GM15510 (cell line): ENCODE data around the gene CLDN7.
A peak's percentile ranks its signal among the peaks of the same experiment; 100 is the strongest.

Experiments
- POLR2A ChIP-seq: IDR thresholded peaks from 3 replicates; pipeline ENCODE4 v1.6.1; 2011; ENCODE audit warnings: borderline replicate concordance; ENCODE audit not compliant: insufficient read length; ENCODE audit errors: extremely low read depth

Gene CLDN7

DNA sequence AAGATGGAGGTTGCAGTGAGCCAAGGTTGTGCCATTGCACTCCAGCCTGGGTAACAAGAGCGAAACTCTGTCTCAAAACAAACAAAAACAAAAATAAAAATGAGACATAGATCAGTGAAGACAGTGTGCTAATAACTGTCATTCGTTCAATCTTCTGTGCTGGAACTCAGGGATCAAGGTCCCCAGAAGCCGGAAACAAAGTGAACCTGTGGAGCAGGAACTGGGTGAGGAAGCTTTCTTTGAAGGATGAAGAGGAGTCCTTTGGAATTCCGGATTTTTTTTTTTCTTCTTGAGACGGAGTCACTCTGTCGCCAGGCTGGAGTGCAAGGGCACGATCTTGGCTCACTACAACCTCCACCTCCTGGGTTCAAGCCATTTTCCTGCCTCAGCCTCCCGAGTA, 17.2 kb upstream of the CLDN7 start:
- TF ChIP-seq POLR2A, result no peak

- TF ChIP-seq POLR2A, result no peak
These were observed 4.5 kb upstream of the CLDN7 start for GRCh38 chr17:7266784-7267183.

DNA sequence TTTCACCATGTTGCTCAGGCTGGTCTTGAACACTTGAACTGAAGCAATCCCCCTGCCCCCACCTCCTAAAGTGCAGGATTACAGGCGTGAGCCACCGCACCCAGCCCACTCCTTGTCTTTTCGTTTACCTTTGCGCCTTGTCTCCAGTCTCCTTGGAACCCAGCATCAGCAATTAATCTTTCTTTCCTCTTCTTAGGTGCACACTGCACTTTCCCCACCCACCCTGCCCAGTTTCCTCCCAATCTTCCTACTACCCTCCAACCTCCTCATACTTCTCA, 1.5 kb upstream of the CLDN7 start:
- TF ChIP-seq POLR2A, result no peak

GRCh38 chr17:7262935-7263800, 890 bp upstream of the CLDN7 start:
- no peak for TF ChIP-seq POLR2A

- no peak for TF ChIP-seq POLR2A
These were observed 693 bp downstream of the CLDN7 start for GRCh38 chr17:7261379-7262191.

GRCh38 chr17:7260651-7261378, 1.5 kb downstream of the CLDN7 start:
- no peak for TF ChIP-seq POLR2A

DNA sequence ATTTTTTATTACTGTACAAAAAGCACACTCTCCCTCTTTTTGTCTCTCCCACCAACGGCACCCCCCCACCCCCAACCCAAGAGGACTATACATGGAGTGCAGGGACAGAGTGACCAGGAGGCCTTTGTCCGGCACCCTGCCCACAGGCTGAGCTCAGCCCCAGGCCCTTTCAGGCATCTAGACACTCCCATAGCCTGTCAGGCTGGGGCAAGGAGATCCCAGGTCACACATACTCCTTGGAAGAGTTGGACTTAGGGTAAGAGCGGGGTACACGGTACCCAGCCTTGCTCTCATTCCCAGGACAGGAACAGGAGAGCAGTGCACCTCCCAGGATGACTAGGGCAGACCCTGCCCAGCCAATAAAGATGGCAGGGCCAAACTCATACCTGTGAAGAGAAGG, 2.1 kb downstream of the CLDN7 start:
- TF ChIP-seq POLR2A, result no peak

DNA sequence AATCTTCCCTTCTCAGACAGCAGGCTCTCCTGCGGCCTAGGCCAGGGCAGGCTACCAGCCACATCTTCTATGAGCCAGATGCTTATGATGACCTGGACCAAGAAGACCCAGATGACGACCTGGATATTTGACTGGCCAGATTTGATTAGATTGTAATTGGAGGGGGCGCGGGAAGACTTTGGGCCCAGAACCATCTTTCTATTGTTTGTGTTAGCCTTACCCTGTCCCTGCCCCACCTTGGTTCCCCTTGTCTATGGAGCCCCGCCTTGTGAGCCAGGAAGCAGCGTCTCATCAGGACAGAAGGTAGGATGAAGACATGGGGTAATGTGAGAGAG, 2.8 kb downstream of the CLDN7 start:
- no peak for TF ChIP-seq POLR2A

- no peak for TF ChIP-seq POLR2A
These were observed 3.3 kb downstream of the CLDN7 start for GRCh38 chr17:7258731-7259554.

DNA sequence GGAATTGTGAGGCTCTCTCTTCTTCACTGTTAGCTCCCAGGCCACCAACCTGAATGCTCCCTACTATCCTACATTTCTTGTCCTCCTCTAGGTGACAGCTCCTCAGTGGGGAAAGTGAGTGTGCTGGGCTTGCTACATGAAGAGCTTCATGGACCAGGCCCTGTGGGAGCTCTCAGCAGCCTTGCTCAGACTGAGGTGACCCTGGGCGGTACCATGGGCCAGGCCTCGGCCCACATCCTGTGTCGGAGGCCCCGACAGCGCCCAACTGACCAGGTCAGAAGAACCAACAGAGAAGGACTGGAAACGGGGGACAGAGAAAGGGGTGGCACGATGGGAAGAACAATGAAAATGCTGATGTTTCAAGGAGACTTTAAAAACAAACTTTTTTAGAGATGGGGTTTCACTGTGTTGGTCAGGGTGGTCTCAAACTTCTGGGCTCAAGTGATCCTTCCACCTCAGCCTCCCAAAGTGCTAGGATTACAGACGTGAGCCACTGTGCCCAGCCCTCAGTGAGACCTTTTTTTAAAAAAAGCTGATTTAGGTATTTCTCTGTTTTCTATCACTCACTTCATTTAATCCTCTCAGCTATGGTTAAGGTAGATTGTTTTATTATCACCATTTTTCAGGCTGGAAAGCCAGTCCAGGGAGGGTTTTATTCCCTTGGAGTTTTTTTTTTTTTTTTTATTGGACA, 5.4 kb downstream of the CLDN7 start:
- no peak for TF ChIP-seq POLR2A

DNA sequence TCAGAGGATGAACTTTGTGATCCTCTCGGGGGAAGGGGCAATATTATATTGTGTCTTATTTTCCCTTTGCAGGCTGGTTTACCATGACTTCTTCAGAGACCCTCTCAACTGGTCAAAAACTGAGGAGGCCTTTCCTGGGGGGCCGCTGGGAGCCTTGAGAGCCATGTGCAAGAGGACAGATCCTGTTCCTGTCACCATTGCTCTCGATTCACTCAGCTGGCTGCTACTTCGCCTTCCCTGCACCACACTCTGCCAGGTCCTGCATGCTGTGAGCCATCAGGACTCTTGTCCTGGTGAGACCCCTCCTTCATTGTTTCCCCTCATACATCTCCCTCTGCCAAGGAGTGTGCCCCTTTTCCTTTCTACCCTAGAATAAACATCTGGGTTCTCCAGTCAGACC, 7.8 kb downstream of the CLDN7 start:
- TF ChIP-seq POLR2A, result no peak

- TF ChIP-seq POLR2A, result no peak
These were observed 9.2 kb downstream of the CLDN7 start for GRCh38 chr17:7253082-7253481.

- TF ChIP-seq POLR2A, result peak; percentile 88
These were observed 9.9 kb downstream of the CLDN7 start, which contains the start of gene ELP5 for GRCh38 chr17:7252176-7253043. Gene ELP5 (plus strand): TSS chr17:7252215. CDS start chr17:7252551, 336 bp downstream.

DNA sequence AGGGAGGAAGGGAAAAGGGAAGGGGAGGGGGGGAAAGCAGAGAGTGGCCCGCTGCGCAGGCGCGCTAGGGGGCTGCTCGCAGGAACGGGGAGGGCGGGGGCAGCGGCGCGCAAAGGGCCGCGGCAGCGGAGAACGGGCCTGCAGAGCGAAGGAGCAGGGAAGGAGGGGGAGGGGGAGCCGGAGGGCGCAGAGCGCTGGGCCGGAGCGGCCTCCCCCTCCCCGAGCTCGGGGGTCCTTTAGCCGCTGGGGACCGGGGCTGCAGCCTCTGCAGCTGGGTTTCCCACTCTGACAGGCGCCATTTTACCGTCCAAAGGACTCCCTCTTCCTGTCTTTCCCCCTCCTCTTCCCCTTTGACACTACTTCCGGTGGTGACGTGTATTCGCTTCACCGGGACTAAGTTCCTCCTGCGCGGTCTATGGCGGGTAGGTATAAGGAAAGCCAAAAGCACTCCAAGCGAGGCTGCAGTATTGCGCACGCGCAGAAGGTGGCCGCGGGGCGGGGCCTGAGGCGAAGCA, 10.6 kb downstream of the CLDN7 start, which contains the start of gene CTDNEP1:
Gene CTDNEP1 (minus strand): TSS at position 74 of the 515 bp plus-strand sequence. CDS start 438 bp downstream, outside the sequence.
- peak; percentile 54 for TF ChIP-seq POLR2A
